Natural killer cell treated with Interleukin-12 subunit alpha and Interleukin-12 subunit beta and Interleukin-15 and Interleukin-18, amount 100 ng/mL, for 72 hours (primary cell): ENCODE data around the gene ANAPC5. TPM values are rescaled to one million over a fixed set of nuclear protein-coding genes. Genes with fewer than 3 reads are reported as not detected.
A peak's percentile ranks its signal among the peaks of the same experiment; 100 is the strongest.
"Not testable (repeated sequence)": the region's sequence is repeated elsewhere in the genome, so short reads cannot be mapped to it uniquely, and the experiment has no call there.

Experiments
- ATAC-seq, 2 donors: fragments of 150-1000 bp; cut with Tn5 transposase in 1 of 2; sonication (Bioruptor Pico), chemical (Tn5 transposase) in 1 of 2; 2 replicates each; pipeline ENCODE4 v1.10.0; 2021
- DNase-seq: peaks from one replicate; pipeline ENCODE4 v3.0.0; 2022; ENCODE audit warnings: low spot score
- H3K27ac Mint-ChIP-seq, 2 donors: 1 replicate in 1 of 2; 2 replicates in 1 of 2; pipeline ENCODE4 v1.8.0; 2022; ENCODE audit warnings: mixed read lengths in 2 of 2, mild to moderate bottlenecking in 1 of 2, moderate library complexity in 1 of 2
- H3K27me3 Mint-ChIP-seq, 2 donors: 1 replicate in 1 of 2; 2 replicates in 1 of 2; pipeline ENCODE4 v1.8.0; 2022; ENCODE audit warnings: mixed read lengths in 2 of 2
- H3K36me3 Mint-ChIP-seq: one replicate; pipeline ENCODE4 v1.8.0; 2022; ENCODE audit warnings: mixed read lengths
- H3K4me1 Mint-ChIP-seq, 2 donors: 1 replicate in 1 of 2; 2 replicates in 1 of 2; pipeline ENCODE4 v1.8.0; 2022; ENCODE audit warnings: low read depth in 2 of 2, mixed read lengths in 2 of 2, mild to moderate bottlenecking in 1 of 2
- H3K4me3 Mint-ChIP-seq: one replicate; pipeline ENCODE4 v1.8.0; 2022; ENCODE audit warnings: mixed read lengths
- H3K9me3 Mint-ChIP-seq: 2 replicates; pipeline ENCODE4 v1.8.0; 2022; ENCODE audit warnings: mixed read lengths
- total RNA-seq, 2 donors: library from RNA; stranded (reverse); gene quantifications; one replicate each; pipeline ENCODE4 v1.2.3, GENCODE V29; 2022

Gene ANAPC5
- total RNA-seq, 2 donors from 2014 or later: 130 to 229 TPM

DNA sequence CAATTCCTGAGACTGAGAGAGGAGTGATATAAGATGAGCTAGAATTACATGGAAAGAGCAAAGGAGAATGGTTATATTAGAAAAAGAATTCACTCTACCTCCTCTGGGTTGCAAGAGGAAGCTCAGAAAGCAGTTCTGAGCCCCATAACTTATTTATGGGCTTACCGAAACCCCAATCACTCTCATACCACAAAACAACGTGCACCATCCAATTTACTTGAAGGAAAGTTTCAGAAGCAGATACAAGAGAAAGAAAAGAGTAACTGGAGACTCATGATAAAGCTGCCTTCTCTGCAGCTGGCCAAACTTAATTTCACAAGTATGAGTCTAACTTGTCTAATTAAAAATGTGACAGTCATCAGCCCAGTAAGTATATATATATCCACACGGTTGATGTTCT lies 28.3 kb downstream of the ANAPC5 start:
- peaks cover 0 to 5% of the 10 kb centered on the region in 2 donors for H3K4me1 Mint-ChIP-seq
- DNase-seq: no peak
- no peak for ATAC-seq
- peaks cover 37% of the 10 kb centered on the region for H3K36me3 Mint-ChIP-seq
- H3K9me3 Mint-ChIP-seq: no peaks in the 10 kb centered on the region
- peak overlapping the region in 1 of 2 donors; percentile 9 for H3K27ac Mint-ChIP-seq
- no peak overlapping the region for H3K4me3 Mint-ChIP-seq
- H3K27me3 Mint-ChIP-seq: no peaks in the 10 kb centered on the region

DNA sequence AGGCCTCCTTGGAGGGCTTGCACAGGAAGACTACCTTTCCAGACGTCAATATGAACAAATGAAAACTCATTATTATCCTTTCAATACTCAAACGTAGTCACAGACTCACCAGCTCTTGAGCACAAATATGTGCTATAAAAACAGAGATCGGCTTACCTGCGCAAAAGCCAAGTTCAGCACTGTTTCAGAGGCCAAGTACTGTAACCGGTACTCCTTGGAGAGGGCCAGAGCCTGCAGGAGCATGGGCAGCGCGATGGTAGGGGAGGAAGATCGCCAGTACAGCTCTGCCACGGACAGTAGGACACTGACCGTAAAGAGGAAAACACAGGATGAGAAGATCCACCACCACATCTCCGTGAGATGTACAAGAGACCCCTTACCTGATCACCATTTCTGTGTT lies 34.1 kb downstream of the ANAPC5 start:
- no peak for DNase-seq
- Mint-ChIP-seq H3K36me3 (peaks cover 10% of the 10 kb centered on the region), H3K4me1 (peaks cover 9 to 12% of the 10 kb centered on the region in 2 donors), H3K4me3 (no peak overlapping the region), H3K27ac (no peak overlapping the region), H3K9me3 (no peaks in the 10 kb centered on the region), H3K27me3 (no peaks in the 10 kb centered on the region)
- no peak for ATAC-seq

GRCh38 chr12:121314431-121314830 lies 37.8 kb downstream of the ANAPC5 start:
- ATAC-seq: no peak
- H3K4me3 Mint-ChIP-seq: no peak overlapping the region
- no peak for DNase-seq
- H3K27ac Mint-ChIP-seq: no peak overlapping the region
- H3K36me3 Mint-ChIP-seq: peaks cover 21% of the 10 kb centered on the region
- peaks cover 11 to 13% of the 10 kb centered on the region in 2 donors for H3K4me1 Mint-ChIP-seq
- H3K27me3 Mint-ChIP-seq: no peaks in the 10 kb centered on the region
- no peaks in the 10 kb centered on the region for H3K9me3 Mint-ChIP-seq

DNA sequence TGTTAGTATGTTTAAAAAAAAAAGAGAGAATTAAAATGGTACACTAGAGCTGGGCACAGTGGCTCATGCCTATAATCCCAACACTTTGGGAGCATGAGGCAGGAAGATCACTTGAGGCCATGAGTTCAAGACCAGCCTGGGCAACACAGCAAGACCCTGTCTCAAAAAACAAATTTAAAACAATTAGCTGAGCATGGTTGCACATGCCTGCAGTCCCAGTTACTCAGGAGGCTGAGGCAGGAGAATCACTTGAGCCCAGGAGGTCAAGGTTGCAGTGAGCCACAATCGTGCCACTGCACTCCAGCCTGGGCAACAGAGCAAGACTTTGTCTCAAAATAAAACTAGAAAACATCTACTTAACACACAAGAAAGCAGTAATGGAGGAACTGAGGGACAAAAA lies 42.0 kb downstream of the ANAPC5 start:
- H3K36me3 Mint-ChIP-seq: peaks cover 25% of the 10 kb centered on the region

DNA sequence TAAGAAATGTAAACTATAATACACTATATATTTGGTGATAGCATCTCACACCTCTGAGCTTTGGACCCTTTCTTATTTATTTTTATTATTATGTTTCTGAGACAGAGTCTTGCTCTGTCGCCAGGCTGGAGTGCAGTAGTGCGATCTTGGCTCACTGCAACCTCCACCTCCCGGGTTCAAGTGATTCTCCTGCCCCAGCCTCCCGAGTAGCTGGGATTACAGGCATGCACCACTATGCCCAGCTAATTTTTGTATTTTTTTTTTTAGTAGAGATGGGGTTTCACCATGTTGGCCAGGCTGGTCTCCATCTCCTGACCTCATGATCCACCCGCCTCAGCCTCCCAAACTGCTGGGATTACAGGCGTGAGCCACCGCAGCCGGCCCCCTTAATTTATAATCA lies 44.8 kb downstream of the ANAPC5 start:
- not testable (repeated sequence) for DNase-seq, H3K27ac Mint-ChIP-seq, H3K27me3 Mint-ChIP-seq, H3K4me3 Mint-ChIP-seq, H3K9me3 Mint-ChIP-seq, H3K4me1 Mint-ChIP-seq, ATAC-seq
- H3K36me3 Mint-ChIP-seq: peaks cover 25% of the 10 kb centered on the region

More for the DNA sequence above, 42.0 kb downstream of the ANAPC5 start:
- H3K27me3 Mint-ChIP-seq, H3K9me3 Mint-ChIP-seq, ATAC-seq, H3K27ac Mint-ChIP-seq, H3K4me3 Mint-ChIP-seq, DNase-seq: not testable (repeated sequence)
- peaks cover 9 to 11% of the 10 kb centered on the region in 2 donors for H3K4me1 Mint-ChIP-seq

GRCh38 chr12:121304306-121304705 lies 47.9 kb downstream of the ANAPC5 start:
- H3K27me3 Mint-ChIP-seq: no peaks in the 10 kb centered on the region
- no peak for DNase-seq
- peaks cover 9% of the 10 kb centered on the region for H3K36me3 Mint-ChIP-seq
- H3K27ac Mint-ChIP-seq: no peak overlapping the region
- no peaks in the 10 kb centered on the region for H3K9me3 Mint-ChIP-seq
- no peak for ATAC-seq
- no peaks in the 10 kb centered on the region for H3K4me1 Mint-ChIP-seq
- H3K4me3 Mint-ChIP-seq: no peak overlapping the region

- Mint-ChIP-seq H3K27me3 (no peaks in the 10 kb centered on the region), H3K27ac (no peak overlapping the region), H3K36me3 (no peaks in the 10 kb centered on the region), H3K9me3 (no peaks in the 10 kb centered on the region), H3K4me3 (no peak overlapping the region), H3K4me1 (peaks cover 0 to 4% of the 10 kb centered on the region in 2 donors)
- DNase-seq: no peak
- no peak for ATAC-seq
Observed at GRCh38 chr12:121301876-121302275, 50.3 kb downstream of the ANAPC5 start.

- no peaks in the 10 kb centered on the region for H3K27me3 Mint-ChIP-seq
- ATAC-seq (no peak), DNase-seq (no peak)
- peaks cover 6 to 7% of the 10 kb centered on the region in 2 donors for H3K4me1 Mint-ChIP-seq
- no peak overlapping the region for H3K4me3 Mint-ChIP-seq
- H3K9me3 Mint-ChIP-seq: no peaks in the 10 kb centered on the region
- no peaks in the 10 kb centered on the region for H3K36me3 Mint-ChIP-seq
- H3K27ac Mint-ChIP-seq: no peak overlapping the region
Observed at GRCh38 chr12:121300083-121300819, 52.0 kb downstream of the ANAPC5 start.

- Mint-ChIP-seq H3K4me3 (no peak overlapping the region), H3K27ac (no peak overlapping the region), H3K27me3 (no peaks in the 10 kb centered on the region), H3K9me3 (no peaks in the 10 kb centered on the region), H3K36me3 (no peaks in the 10 kb centered on the region), H3K4me1 (peaks cover 6 to 9% of the 10 kb centered on the region in 2 donors)
- DNase-seq: no peak
- no peak for ATAC-seq
Observed at GRCh38 chr12:121299662-121300061, 52.5 kb downstream of the ANAPC5 start.

- not testable (repeated sequence) for H3K9me3 Mint-ChIP-seq, H3K27me3 Mint-ChIP-seq, ATAC-seq, DNase-seq, H3K4me1 Mint-ChIP-seq, H3K27ac Mint-ChIP-seq, H3K36me3 Mint-ChIP-seq
- peak overlapping the region; percentile 86 for H3K4me3 Mint-ChIP-seq
Observed at GRCh38 chr12:121298411-121298810, 53.8 kb downstream of the ANAPC5 start.

DNA sequence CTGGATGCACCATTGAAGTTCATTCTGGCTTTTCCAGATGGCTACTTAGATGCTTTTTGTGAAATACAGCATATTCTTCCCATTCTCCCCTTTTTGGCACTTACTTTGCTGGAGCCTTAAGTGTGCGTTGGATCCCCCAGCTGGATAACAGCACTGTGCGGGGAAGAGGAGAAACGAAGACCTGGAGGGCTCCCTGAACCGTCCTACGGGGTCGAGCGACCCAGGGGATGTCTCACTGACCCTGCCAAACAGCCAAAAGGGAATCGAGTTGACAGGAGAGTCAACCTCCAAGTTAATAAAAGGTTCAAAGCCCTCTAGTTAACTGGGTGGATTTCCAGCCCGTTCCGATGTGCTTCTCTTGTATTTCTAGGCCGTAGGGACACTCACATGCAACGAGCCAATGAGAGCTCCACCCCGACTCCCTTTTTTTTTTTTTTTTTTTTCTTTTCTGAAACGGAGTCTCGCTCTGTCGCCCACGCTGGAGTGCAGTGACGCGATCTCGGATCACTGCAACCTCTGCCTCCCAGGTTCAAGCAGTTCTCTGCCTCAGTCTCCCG lies 54.7 kb downstream of the ANAPC5 start:
- DNase-seq: no peak
- Mint-ChIP-seq H3K4me1 (peaks cover 6 to 9% of the 10 kb centered on the region in 2 donors), H3K9me3 (no peaks in the 10 kb centered on the region), H3K27ac (peak overlapping the region; percentile 28 to 43), H3K27me3 (no peaks in the 10 kb centered on the region), H3K36me3 (no peaks in the 10 kb centered on the region), H3K4me3 (peak overlapping the region; percentile 86)
- no peak for ATAC-seq

DNA sequence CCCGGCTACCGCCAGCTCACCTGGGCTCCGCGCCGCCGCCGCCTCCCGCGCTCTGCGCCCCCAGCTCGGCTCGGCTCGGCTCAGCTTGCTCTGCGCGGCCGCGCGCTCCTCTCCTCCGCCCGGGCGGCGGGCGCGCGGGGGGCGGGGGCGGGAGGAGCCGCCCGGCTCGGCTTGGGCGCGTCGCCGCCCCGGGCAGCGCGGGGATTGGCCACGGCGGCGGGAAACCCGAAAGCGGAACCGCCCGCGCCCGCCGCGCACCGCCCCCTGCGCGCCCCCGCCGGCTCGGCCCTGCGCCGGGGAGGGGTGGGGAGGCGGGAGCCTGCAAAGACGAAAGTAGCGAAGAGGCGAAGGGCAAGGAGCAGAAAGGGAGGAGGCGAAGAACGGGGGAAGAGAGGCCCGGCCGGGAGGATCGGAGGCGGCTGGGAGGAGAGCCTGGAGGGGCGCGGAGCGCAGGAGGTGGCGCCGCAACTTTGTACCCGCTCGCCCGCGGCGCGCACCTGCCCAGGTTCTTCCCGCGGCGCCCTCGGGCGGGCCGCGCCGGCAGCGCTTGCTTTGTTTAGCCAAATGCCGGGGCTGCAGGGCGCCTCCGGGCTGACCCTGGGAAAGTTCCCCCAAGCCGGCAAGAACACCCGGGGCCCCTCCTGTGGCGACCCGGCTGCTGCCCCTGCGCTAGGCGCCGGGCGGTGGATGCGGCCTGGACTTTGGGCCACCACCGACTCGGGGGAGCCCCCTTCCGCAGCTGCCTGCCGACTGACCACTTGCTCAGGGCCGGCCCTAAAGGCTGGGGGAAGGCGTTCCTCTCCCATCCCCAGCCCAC lies 55.4 kb downstream of the ANAPC5 start, which contains the start of gene CAMKK2:
Gene CAMKK2 (minus strand): TSS at position 92 of the 817 bp plus-strand sequence. CDS start 22,183 bp downstream, outside the sequence.
- peak within 1 kb of the TSS; percentile 59 to 73 for H3K27ac Mint-ChIP-seq

GRCh38 chr12:121295746-121296617 lies 56.2 kb downstream of the ANAPC5 start:
- Mint-ChIP-seq H3K27ac (peak overlapping the region; percentile 59 to 73), H3K4me3 (peak overlapping the region; percentile 85), H3K4me1 (peaks cover 6 to 11% of the 10 kb centered on the region in 2 donors), H3K9me3 (no peaks in the 10 kb centered on the region), H3K27me3 (no peaks in the 10 kb centered on the region), H3K36me3 (no peaks in the 10 kb centered on the region)
- DNase-seq (peak; percentile 62), ATAC-seq (peak; percentile 37 to 39)

More for the DNA sequence above, 55.4 kb downstream of the ANAPC5 start, which contains the start of gene CAMKK2:
- DNase-seq (peak; percentile 92), ATAC-seq (peak; percentile 95 to 98)
- H3K36me3 Mint-ChIP-seq: no peaks in the 10 kb centered on the region
- H3K9me3 Mint-ChIP-seq: no peaks in the 10 kb centered on the region
- peak within 1 kb of the TSS; percentile 86 for H3K4me3 Mint-ChIP-seq
- H3K4me1 Mint-ChIP-seq: peaks cover 6 to 11% of the 10 kb centered on the region in 2 donors
- H3K27me3 Mint-ChIP-seq: no peaks in the 10 kb centered on the region
